Occipital lobe (tissue), 2 donors: ENCODE data around the gene GID8. TPM values are rescaled to one million over a fixed set of nuclear protein-coding genes. Genes with fewer than 3 reads are reported as not detected.

Source experiments
- DNase-seq: peaks from one replicate; lab custom pipeline; 2025; lab: John Stamatoyannopoulos, UW
- total RNA-seq: library from RNA; depleted of rRNA; stranded (reverse); fragments of >200 nt; gene quantifications from one replicate; pipeline ENCODE4 v1.2.3, GENCODE V29; 2014

Gene GID8
- total RNA-seq, 1 donor from 2014 or later: 56.9 TPM

DNA sequence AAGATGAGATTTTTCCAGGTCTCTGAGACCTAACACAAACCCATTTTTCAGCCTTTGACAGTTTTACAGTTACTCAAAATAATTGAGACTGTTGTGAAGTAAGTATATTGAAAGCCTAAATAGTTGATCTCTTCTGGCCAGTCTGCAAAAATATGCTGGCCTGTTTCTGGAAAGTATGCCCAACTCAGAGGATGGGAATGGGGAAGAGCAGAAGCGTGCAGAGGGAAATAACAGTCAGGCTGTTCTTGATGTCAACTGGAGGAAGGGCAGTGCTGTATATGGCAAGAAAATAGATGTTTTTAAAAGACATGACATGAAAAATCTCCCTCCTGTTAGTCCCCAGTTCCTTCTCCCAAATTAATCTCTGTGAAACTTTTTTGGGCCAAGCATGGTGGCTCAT, 3.8 kb downstream of the GID8 start:
- DNase-seq: no peak

DNA sequence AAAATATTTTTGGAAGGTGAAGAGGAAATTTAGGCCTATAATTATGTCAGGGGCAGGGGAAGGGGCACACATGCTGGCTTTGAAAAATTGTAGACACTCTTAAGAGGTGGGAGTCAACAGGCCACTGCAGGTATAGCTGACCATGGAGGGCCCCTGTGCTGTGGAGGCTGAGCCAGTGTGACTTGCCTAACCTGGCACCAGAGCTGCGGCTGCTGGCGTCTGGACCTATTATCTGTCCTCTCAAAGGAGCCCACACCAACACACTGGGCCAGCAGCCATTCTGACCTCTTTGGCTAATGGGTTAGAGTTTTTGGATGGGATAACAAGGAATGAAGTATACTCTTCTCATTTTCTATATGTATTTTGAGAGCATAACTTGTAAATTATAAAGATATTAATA, 4.5 kb downstream of the GID8 start:
- DNase-seq: no peak

DNA sequence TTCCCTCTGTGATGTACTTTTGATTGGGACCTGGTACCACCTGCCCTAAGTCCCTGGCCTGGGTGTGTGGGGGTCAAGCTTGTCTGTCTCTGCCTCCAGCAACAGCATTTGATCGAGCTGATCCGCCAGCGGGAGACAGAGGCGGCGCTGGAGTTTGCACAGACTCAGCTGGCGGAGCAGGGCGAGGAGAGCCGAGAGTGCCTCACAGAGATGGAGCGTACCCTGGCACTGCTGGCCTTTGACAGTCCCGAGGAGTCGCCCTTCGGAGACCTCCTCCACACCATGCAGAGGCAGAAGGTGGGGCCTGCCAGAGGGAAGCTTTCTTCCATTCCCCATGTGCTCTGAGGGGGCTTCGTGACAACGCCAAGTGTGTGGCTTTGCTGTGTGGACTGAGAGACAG, 5.4 kb downstream of the GID8 start:
- no peak for DNase-seq

DNA sequence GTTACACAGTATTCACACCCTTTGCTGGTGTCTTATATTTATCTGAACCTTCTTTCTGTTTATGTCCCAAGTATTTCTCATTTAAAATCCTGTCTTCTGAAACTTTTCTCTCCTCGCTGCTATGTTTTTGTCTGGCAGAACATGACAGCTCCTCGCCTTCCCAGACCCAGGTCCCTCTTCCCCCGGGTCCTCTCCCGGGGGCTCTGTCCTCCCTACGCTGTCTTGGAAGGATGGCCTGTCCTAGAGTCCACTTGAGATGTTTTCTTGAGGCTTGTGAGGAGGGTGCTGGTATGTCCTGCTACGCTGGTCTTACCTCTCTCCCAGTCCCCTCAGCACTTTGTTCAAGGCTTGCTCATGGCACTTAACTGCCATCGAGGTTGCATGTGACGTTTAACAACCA, 6.2 kb downstream of the GID8 start:
- DNase-seq: no peak

DNA sequence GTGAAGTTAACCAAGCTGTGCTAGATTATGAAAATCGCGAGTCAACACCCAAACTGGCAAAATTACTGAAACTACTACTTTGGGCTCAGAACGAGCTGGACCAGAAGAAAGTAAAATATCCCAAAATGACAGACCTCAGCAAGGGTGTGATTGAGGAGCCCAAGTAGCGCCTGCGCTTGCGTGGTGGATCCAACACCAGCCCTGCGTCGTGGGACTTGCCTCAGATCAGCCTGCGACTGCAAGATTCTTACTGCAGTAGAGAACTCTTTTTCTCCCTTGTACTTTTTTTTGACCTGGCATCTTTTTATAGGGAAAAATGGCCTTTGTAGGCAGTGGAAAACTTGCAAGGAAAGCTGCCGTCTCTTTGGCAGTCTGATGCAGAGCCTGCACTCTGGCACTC, 6.8 kb downstream of the GID8 start:
- DNase-seq: no peak

DNA sequence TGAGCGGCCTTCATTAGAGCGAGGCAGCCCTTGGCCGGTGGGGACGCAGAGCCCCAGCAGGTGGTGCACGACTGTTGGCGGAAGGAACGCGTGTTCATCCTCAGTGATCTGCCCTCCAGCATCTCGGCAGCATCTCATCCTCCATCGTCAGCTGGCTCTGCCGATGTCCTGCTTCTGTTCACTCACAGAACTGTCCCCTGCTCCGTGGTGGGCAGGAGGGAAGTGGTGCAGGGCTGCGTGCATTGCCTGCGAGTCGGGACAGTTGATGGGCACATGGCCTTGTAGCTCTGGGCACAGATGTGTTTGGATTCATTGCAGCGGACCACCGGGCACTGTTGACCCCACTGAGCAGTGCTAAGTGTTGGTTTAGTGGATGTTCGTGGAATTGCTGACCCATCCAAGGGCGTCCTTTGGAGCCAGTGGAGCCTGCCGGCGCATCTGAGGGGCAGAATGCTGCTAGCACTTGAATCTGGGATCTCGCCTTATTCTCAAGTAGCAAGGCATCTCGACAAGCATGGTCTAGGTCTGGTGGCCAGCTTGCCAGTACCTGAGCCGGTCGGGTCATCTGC, 7.9 kb downstream of the GID8 start:
- DNase-seq: no peak

DNA sequence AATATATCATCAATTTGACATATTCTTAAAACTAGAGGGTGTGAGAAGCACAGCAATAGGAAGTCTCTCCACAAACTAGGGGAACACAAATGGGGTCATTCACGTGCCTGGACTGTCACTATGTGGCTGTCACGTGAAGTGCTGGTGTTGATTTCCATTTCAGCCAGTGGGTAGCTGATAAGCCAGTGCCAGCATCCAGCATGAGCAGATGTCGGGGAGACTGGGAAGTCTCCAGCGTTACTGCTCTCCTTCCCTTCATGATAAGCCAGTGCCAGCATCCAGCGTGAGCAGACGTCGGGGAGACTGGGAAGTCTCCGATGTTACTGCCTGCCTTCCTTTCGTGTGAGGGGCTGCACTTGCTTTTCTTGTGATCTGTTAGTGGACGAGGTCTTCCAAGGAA, 9.0 kb downstream of the GID8 start:
- no peak for DNase-seq

DNA sequence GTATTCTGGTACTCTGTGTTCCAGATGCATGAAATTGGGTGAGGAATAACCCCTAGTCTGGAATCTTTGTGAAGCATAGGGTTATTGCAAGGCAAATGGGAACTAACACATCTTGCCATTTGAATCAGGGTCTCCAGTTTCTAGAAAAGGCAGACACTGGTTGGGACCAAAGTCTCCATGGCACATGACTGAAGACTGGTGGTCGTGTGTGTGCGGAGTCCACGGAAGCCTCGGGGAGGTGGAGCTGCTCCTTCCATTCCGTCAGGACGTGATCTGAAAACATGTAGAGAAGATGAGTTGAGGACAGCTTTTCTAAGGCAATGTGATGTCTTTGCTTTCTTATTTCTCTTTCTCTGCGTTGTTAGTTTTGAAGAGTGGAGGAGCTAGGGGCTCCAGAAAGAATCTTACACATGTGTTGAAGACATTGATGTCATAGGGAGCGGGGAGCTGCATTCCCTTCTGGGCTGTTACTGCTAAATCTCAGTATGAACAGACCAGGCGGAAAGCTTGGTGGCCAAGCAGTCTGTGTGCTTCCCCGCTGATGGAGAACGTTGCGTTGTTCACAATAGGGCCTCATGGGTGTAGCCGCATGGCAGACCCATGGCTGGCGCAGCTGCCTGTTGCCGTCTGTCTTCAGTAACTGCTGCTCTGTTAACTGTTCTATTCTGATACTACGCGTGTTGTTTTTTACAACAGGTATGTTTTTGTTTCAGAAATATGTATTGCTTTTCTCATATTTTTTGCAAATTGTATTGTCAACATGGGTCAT, 9.8 kb downstream of the GID8 start:
- no peak for DNase-seq

DNA sequence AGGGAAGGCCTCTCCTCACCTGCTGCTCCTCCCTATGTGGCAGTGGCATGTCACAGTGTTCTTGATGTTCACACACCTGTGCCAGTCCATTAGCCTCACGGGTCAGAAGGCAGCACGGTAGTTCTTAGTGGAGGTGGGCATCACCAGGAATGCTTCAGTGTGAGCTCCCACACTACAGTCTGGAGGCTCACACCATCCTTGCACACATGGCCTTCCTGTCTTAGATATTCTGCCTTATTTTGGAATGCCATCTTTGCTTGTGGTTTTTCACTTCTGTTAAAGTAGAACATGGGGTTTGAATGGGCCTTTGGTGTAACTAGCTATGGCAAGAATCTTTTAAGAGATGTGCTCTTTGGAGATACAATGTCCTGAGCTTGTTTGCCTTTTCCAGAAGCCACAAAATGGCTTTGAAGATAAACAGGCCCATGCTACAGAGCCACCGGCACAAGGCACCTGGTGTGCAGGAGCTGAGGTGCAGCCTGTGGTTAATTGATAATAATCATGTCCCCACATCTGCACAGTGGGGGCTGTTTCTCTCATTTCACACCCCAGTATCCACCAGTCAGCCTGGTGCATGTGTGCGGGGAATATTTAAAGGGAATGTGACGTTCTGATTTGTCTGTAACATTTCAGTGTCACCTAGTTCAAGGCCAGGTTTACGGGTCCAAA, 11.3 kb downstream of the GID8 start:
- no peak for DNase-seq

DNA sequence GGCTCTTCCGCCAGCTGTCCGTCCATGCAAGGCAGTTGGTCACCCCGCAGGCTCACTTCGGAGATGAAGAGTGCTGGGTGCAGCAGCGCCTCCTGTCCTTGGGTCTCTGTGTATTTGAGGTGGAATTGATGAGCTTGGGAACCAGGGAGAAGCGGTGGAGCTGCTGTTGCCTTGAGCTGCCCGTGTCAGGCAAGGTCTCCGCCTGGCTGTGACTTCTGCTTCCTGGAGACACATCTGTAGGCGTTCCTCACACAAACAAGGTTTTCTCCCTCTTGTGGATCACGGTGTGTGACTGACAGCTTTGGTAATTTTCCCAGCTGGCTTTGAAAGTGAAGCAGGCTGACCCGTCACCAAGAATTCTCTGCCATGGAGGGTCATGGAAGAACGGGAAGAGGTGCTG, 12.0 kb downstream of the GID8 start:
- DNase-seq: no peak

DNA sequence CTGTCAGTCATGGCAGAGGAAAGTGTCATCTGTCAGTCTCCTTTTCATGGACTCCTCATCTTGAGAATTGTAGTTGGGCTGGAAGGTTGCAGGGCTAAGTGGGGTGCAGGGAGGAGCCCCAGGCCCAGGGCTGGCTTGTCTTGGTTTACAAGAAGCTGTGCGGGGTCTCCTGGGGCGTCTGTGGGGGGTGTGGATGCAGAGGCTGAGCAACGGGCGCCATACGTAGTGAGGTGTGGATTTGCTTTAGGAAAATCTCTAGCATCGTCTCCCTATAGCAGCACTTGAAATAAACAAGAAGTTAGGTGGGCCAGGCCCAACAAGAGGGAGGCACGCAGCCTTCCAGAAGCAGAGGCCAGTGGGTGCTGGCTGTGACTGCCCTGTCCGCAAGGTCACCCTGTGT, 12.8 kb downstream of the GID8 start:
- DNase-seq: no peak

DNA sequence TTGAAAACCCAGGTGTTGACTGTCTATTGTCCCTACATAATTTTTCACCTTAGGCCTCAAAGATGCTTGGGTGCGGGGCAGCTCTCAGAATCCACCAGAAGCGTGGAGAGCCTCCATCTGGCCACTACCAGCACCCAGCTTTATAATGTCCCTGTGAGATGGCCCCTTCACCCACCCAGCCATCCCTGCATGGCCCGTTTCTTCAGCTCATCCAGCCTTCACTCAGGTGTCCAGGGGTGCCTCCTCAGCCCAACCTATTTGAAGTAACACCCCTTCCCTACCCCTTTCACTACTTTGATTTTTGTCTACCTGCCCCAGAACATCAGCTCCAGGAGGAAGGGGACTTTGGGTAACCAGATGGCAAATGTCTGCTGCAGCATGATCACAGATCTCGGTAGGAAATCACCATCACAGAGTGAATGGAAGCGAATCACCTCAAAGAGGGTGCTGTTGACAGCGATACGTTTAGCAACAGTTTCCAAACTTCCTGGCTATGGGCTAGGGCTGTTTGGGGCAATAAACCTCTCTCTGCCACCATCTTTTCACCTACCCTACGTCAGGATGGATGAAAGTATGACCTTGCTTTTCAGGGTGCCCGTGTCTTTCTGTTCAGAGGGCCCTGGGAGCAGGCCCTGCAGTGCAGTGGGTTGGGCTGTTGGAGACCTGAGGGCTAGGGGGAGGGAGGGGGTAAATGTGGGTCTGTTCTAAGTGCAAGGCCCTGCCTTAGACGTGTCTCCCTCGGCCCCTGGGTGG, 13.4 kb downstream of the GID8 start:
- DNase-seq: no peak

DNA sequence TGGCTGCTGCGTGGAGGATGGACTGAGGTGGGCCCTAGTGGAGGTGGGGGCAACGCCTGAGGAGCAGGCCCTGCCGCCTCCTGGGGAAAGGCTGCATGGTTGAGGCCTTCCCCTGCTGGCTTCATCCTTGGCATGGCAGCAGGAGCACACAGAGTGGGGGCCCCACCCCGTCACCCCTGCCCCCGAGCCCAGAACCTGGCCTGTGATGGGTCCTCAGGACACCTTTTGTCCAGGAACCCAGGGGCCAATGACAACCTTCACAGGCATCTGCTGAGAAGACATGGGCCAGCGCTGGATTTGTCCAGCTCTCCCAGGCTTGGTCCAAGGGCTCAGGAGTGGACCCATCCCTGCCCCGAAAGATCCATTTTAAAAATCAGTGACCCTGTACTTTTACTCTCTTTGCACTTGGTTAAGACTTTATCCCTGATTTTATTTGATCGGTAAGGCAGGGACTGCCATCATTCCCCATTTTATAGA, 14.0 kb downstream of the GID8 start:
- DNase-seq: no peak

DNA sequence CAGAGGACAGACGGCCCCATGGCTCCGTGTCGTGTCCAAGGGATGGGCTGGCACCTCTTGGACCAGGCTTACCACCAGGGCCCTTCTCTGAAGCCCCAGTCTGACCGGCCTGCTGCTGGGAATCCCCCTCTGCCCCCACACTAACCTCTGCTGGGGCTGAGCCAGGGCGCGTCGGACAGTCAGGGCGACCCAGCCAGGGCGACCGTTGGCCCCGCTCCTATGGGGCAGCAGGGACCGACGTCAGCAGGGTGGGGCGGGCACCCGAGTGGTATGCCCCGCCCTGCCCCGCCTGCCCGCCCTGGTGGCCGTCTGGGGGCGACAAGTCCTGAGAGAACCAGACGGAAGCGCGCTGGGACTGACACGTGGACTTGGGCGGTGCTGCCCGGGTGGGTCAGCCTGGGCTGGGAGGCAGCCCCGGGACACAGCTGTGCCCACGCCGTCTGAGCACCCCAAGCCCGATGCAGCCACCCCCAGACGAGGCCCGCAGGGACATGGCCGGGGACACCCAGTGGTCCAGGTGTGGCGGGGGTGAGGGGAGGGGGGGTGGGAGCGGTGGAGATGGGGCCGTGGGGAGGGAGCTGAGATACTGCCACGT, 14.5 kb downstream of the GID8 start, which contains the start of gene SLC17A9:
TSS of gene SLC17A9 (plus strand) at position 337 of the 595 bp plus-strand sequence. CDS start at position 459, 122 bp downstream.
- no peak for DNase-seq

DNA sequence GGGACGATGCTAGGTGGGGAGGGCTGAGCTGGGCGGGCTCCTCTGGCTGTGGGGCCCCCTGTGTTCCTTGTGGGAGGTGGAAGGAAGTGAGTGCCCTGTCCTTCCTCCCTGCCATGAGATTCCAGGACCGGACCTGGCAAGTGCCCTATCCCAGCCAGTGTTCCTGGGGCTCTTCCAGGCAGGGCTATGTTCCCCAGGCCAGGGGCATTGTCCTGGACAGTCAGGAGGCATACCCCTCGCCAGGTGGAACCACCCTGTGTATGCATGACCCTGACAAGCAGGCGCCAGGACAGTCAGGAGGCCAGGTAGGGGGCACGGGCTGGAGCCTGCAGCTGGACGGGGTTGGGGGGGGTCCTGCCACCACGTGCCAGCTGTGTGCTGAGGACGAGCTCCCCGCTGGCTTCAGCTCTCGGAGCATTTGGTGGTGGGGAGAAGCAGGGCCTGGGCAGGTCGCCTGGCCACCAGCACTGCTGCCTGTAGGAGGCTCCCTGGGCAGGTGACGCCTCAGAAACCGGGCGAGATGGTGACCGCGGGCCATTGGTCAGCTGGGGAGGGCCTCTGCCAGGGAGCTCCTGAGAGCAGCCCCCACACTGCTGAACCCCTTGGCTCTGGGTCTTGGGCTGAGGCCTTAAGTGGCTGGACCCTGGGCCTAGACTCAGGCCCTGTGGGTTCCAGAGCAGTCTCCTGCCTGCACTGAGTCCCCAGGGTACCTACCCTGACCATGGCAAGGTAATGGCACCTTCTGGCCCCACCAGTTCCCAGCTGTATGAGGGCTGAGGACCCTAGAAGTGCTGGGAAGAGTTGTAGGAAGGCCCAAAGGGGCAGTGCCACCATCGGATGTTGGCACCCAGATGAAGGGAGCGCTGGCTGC, 15.3 kb downstream of the GID8 start:
- no peak for DNase-seq

DNA sequence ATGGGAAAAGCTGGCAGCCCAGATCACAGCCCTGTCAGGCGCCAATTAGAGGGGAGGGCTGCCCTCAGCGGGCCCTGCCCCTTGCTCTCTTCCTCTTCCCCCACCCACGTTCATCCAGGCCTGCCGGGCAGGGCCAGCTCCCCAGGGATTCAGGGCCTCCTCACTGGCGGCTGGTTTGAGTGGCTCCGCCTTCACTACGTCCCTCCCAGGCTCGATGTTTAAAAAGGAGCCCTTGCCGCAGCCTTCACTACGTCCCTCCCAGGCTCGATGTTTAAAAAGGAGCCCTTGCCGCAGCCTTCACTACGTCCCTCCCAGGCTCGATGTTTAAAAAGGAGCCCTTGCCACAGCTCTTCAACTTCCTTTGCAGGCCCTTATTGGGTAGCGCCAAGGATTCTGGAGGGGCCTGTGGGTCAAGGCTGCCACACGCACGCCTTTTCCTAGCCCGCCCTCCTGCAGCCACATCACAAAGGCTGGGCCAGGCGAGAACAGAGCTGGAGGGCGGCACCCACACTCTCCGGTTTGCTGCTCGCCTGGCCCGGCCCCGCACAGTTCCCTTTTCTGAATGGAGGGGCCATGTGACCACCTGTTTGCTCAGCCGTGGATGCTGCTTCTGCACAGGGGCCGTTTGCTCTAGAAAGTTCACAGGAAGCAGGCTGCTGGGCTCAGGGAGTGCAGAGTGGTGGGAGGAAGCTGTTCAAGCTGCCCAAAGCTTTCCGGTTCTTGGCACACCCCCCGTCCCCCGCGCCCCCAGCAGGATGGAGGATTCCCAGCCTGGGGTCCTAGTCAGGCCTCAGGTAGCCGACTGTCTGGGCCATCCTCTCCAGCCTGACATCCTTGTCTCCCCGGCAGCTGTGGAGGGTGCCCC, 16.1 kb downstream of the GID8 start:
- DNase-seq: no peak

DNA sequence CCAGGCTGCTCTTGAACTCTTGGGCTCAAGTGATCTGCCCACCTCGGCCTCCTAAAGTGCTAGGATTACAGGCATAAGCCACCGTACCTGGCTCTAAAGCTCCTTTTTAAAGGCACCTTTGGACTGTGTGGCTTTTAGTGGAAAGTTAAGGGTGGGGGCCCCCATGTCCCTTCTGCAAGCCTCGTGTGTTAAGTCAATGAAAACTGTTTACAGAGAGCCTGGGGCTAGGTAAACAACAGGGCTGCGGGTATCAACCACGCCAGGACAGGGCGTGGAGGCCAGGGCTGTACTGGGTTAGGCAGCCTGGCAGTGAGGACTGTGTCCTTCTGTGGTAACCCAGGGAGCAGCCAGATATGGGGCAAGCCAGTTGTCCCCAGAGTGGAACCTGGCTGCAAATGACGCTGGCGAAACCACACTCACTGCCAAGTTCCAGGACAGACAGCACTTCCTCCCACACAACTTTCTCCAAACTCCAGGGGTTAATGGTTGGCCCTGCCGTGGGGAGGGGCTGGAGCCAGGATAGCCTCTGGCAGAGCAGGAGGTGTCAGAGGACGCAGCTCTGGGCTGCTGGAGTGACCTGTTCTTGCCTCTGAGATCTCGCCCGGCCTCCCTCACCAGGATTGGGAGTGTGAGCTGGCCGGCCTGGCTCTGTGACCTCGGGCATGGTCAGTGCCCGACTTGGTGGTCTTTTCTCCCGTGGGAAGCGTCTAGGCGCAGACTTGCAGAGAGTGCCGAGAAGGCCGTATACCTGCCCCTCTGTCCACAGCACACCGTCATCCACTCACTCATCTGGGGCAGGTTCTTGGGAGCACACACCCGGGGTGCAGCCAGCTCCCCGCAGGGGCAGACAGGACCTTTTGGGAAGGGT, 17.8 kb downstream of the GID8 start:
- DNase-seq: no peak

DNA sequence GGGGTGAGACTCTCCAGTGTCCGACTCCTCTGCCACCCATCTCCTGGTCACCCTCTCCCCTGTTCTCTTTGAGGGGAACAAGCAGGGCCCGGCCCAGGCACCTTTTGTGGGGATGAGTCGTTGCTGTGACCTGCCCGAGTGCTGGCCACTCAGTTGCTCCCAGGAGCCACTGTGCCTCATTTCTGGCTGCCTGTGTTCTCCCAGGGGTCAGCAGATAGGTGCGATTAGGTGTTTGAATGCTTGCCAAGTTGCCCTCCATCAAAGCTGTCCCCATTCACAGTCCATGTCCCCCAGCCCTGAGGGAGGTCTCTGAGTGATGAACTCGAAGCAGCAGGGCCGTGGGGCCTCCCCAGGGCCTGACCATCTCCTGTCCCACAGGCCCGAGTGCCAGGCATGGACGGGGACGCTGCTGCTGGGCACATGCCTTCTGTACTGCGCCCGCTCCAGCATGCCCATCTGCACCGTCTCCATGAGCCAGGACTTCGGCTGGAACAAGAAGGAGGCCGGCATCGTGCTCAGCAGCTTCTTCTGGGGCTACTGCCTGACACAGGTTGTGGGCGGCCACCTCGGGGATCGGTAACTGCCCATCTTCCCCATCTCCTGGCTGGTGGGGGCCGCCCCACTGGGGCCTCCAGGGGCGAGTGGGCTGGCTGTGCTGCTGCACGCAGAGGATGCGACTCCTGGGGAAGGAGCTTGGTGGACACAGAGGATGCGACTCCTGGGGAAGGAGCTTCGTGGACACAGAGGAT, 18.6 kb downstream of the GID8 start:
- DNase-seq: no peak
